ENCODE results near the gene NGEF.

DNA sequence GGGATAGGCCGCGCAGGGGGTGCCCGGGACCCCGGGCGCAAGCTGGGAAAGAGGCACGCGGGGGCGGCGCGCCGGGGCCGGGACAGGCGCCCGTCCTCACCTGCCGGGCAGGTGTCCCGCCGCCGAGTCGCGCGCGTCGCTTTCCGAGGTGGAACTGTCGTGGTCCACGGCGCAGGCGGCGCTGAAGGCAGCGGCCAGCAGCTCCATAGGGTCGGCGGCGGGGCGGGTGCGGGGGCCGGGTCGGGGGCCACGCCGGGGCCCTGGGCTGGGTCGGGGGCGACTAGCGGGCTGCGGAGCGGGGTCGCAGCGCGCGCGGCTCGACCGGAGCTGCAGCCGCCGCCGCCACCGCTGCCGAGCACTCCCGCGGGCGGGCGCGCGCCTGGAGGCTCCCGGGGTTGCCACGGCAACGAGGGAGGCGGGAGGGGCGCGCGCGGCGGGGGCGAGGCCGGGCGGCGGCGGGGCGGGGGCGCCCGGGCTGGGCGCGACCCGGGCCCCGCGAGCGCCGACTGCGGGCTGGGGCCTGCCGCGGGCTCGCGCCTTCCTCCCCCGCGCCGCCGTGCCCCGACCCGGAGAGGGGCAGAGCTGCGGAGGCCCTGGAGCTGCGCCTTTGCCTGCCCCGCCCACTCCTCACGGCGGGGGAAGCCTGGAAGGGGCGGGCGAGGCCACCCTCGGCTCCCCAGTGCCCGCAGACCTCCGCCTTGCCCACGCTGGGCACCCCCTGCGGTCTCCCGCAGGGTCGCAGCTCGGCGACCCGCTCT lies 85.1 kb downstream of the NGEF start:
- no peak for TF ChIP-seq SUZ12 (IDR thresholded peaks at IDR 0.05; ENCODE audit: extremely low read depth, insufficient read depth, insufficient read length)
- no peak for TF ChIP-seq ZNF274 (IDR thresholded peaks at IDR 0.05; ENCODE audit: low read depth, low read length)
- no peak for TF ChIP-seq YY1 (IDR thresholded peaks at IDR 0.05; ENCODE audit: insufficient read depth, insufficient read length)
